ENCODE data around the gene CSN2. TPM values are rescaled to one million over a fixed set of nuclear protein-coding genes. Genes with fewer than 3 reads are reported as not detected.
"Not testable (repeated sequence)": the region's sequence is repeated elsewhere in the genome, so short reads cannot be mapped to it uniquely, and the experiment has no call there.

The CSN2 gene
- total and polyA plus RNA-seq, 2 of the 4 experiments (the other 2 are of a cell fraction) = not detected

DNA sequence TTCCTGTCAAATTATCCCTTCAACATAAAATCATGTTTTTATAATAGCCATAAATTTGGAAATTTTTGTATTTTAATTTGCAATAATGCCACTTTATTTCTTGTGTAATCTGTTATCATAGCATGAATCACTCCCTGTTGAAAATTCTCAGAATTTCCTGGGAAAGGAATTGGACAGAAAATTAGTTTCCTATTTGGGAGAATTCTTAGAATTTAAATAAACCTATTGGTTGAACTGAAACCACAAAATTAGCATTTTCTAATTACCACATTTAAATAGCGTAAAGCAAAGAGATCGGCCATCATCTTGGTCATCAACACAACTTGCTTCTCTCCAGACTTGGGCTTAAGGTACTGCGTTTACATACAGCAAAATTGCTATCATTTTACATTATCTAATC is 34.8 kb downstream of the CSN2 start, which contains the start of gene CSN1S1:
TSS of gene CSN1S1 (plus strand) at position 301 of the 400 bp plus-strand sequence. CDS start 1,488 bp downstream, outside the sequence.
- in situ Hi-C loops (cut with MboI; ENCODE audit: low sequenced_read_pairs) = no loop called here

DNA sequence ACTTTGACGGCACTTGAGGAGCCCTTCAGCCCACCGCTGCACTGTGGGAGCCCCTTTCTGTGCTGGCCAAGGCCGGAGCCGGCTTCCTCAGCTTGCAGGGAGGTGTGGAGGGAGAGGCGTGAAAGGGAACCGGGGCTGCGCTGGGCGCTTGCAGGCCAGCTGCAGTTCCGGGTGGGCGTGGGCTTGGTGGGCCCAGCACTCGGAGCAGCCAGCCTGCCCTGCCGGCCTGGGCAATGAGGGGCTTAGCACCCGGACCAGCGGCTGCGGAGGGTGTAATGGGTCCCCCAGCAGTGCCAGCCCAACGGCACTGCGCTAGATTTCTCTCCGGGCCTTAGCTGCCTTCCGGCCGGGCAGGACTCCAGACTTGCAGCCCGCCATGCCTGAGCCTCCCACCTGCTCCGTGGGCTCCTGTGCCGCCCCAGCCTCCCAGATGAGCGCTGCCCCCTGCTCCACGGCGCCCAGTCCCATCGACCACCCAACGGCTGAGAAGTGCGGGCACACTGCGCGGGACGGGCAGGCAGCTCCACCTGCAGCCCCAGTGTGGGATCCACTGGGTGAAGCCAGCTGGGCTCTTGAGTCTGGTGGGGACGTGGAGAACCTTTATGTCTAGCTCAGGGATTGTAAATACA is 41.6 kb downstream of the CSN2 start:
- H3K4ac ChIP-seq (ENCODE audit: low read depth, low read length); CTCF ChIA-PET; H3K79me1 ChIP-seq (ENCODE audit: low read depth in 1 of 2, low read length in 2 of 2); BruUV-seq (replicated peaks); H2AK5ac ChIP-seq (ENCODE audit: low read depth, low read length); dilution Hi-C loops (cut with HindIII; ENCODE audit: low sequenced_read_pairs, unreplicated experiment); H2AK9ac ChIP-seq (replicated peaks; ENCODE audit: low read depth, low read length, poor library complexity); in situ Hi-C loops (cut with MboI; ENCODE audit: low sequenced_read_pairs); H2BK5ac ChIP-seq (ENCODE audit: low read depth, low read length, poor library complexity, severe bottlenecking); H2BK120ac ChIP-seq (ENCODE audit: low read depth, low read length); H3K27me3 ChIP-seq (ENCODE audit: control insufficient read depth, insufficient read depth, low read length); H3K9me3 ChIP-seq (ENCODE audit: control insufficient read depth, insufficient read depth, low read length); H4K5ac ChIP-seq (ENCODE audit: low read depth, low read length); H3K27ac ChIP-seq (ENCODE audit: insufficient read depth, low read length); H4K8ac ChIP-seq (ENCODE audit: low read depth in 2 of 2, low read length in 2 of 2); H3K9me1 ChIP-seq (ENCODE audit: insufficient read depth, low read length); H2AFZ ChIP-seq (replicated peaks; ENCODE audit: low read length, poor library complexity); H3K4me2 ChIP-seq (ENCODE audit: low read depth, low read length); H3K14ac ChIP-seq (replicated peaks; ENCODE audit: low read depth, low read length); POLR2A ChIA-PET (ENCODE audit: unreplicated experiment); H4K20me1 ChIP-seq (ENCODE audit: insufficient read depth, low read length); H3K4me1 ChIP-seq (ENCODE audit: control insufficient read depth, insufficient read depth, low read length); ATAC-seq (ENCODE audit: low read depth); H3K4me3 ChIP-seq (ENCODE audit: insufficient read depth, low read depth, low read length); H2BK15ac ChIP-seq (ENCODE audit: low read depth, low read length); intact Hi-C loops (cut with micrococcal nuclease); H3K9ac ChIP-seq (ENCODE audit: low read depth, low read length); H4K91ac ChIP-seq (ENCODE audit: insufficient read depth, low read depth, low read length); DNase-seq; H3K18ac ChIP-seq (ENCODE audit: low read depth, low read length); H2BK20ac ChIP-seq (ENCODE audit: low read depth, low read length); H3K23ac ChIP-seq (ENCODE audit: low read depth, low read length); H3K56ac ChIP-seq (ENCODE audit: extremely low read depth, insufficient read depth, low read length); H3K36me3 ChIP-seq (ENCODE audit: control insufficient read depth, insufficient read depth, low read length): not testable (repeated sequence)
- WGBS, 2 experiments (ENCODE audit: extremely low coverage in 2 of 2, insufficient read length in 1 of 2) = 89% methylated on average over 12 of the region's 33 CpGs; no CpG with 5 or more reads in 1 of the 2 experiments

More for the DNA sequence above, 34.8 kb downstream of the CSN2 start, which contains the start of gene CSN1S1:
- H4K20me1 ChIP-seq (ENCODE audit: insufficient read depth, low read length) = no peaks in the 10 kb centered on the region
- H2AK9ac ChIP-seq (replicated peaks; ENCODE audit: low read depth, low read length, poor library complexity) = no peak within 1 kb of the TSS
- H3K9ac ChIP-seq (ENCODE audit: low read depth, low read length) = no peak within 1 kb of the TSS
- no peak within 1 kb of the TSS for H2AK5ac ChIP-seq (ENCODE audit: low read depth, low read length)
- no peak within 1 kb of the TSS for H2AFZ ChIP-seq (replicated peaks; ENCODE audit: low read length, poor library complexity)
- H3K56ac ChIP-seq (ENCODE audit: extremely low read depth, insufficient read depth, low read length) = no peak within 1 kb of the TSS
- H3K27ac ChIP-seq (ENCODE audit: insufficient read depth, low read length) = no peak within 1 kb of the TSS
- ChIA-PET POLR2A (ENCODE audit: unreplicated experiment) (no interaction called here), CTCF (no interaction called here)
- no peaks in the 10 kb centered on the region for H3K9me1 ChIP-seq (ENCODE audit: insufficient read depth, low read length)
- WGBS, 2 experiments (ENCODE audit: extremely low coverage in 2 of 2, insufficient read length in 1 of 2) = no CpG with 5 or more reads among the region's 3 CpGs
- DNase-seq (no peak), ATAC-seq (ENCODE audit: low read depth) (no peak)
- no peak for TF ChIP-seq CHD1 (IDR thresholded peaks at IDR 0.05; ENCODE audit: low read depth, low read length)
- H3K4ac ChIP-seq (ENCODE audit: low read depth, low read length) = no peak within 1 kb of the TSS
- H3K4me2 ChIP-seq (ENCODE audit: low read depth, low read length) = no peak within 1 kb of the TSS
- no peak within 1 kb of the TSS for H3K4me3 ChIP-seq (ENCODE audit: insufficient read depth, low read depth, low read length)
- no peaks in the 10 kb centered on the region for H3K36me3 ChIP-seq (ENCODE audit: control insufficient read depth, insufficient read depth, low read length)
- no peak within 1 kb of the TSS for H2BK120ac ChIP-seq (ENCODE audit: low read depth, low read length)
- no peak within 1 kb of the TSS for H4K8ac ChIP-seq (ENCODE audit: low read depth in 2 of 2, low read length in 2 of 2)
- no peak within 1 kb of the TSS for H2BK20ac ChIP-seq (ENCODE audit: low read depth, low read length)
- intact Hi-C loops (cut with micrococcal nuclease) = no loop called here
- H3K9me3 ChIP-seq (ENCODE audit: control insufficient read depth, insufficient read depth, low read length) = no peaks in the 10 kb centered on the region
- no peaks in the 10 kb centered on the region for H3K27me3 ChIP-seq (ENCODE audit: control insufficient read depth, insufficient read depth, low read length)
- no peak within 1 kb of the TSS for H4K91ac ChIP-seq (ENCODE audit: insufficient read depth, low read depth, low read length)
- H2BK5ac ChIP-seq (ENCODE audit: low read depth, low read length, poor library complexity, severe bottlenecking) = no peak within 1 kb of the TSS
- no TSS peak for BruUV-seq (replicated peaks)
- H2BK15ac ChIP-seq (ENCODE audit: low read depth, low read length) = no peak within 1 kb of the TSS
- dilution Hi-C loops (cut with HindIII; ENCODE audit: low sequenced_read_pairs, unreplicated experiment) = no loop called here
- H3K18ac ChIP-seq (ENCODE audit: low read depth, low read length) = no peak within 1 kb of the TSS
- no peak within 1 kb of the TSS for H3K23ac ChIP-seq (ENCODE audit: low read depth, low read length)
- no peak within 1 kb of the TSS for H4K5ac ChIP-seq (ENCODE audit: low read depth, low read length)
- no peaks in the 10 kb centered on the region for H3K4me1 ChIP-seq (ENCODE audit: control insufficient read depth, insufficient read depth, low read length)
- H3K79me1 ChIP-seq (ENCODE audit: low read depth in 1 of 2, low read length in 2 of 2) = no peaks in the 10 kb centered on the region
- H3K14ac ChIP-seq (replicated peaks; ENCODE audit: low read depth, low read length) = no peak within 1 kb of the TSS
